GM19035 (cell line): Measurements from ENCODE around the gene PDE7B.

ENCODE experiments used
- ATAC-seq: cut with Tn5 transposase; IDR thresholded peaks from one replicate; pipeline ENCODE4 v1.9.1; 2021; ENCODE audit not compliant: unreplicated experiment

PDE7B gene

GRCh38 chr6:136063096-136063495 is 211.6 kb downstream of the PDE7B start:
- no peak for ATAC-seq

- ATAC-seq = no peak
Observed at GRCh38 chr6:136066005-136066404, 214.5 kb downstream of the PDE7B start.

DNA sequence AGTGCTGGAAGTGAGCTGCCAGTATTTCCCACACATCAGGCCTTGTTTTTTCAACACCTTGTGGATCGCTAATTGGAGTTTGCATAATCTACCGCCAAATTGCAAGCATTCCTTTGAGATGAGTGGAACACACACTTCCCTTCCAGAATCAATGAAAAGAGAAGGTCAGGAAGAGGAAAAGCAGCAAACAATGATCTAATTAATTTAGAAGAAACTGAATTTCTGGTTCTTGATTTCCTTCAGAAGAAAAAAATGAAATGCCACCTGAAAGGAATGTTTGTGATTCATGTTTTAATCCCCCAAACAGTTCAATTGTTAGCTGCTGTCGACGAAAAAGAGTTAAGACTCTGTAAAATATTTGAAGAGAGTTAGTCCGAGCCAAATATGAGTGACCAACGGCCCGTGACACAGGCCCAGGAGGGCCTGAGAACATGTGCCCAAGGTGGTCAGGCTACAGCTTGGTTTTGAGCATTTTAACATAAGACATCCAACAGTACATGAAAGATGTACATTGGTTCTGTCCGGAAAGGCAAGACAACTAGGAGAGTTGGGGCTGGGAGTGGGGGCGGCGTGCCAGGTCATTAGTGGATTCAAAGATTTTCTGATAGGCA is 216.3 kb downstream of the PDE7B start:
- no peak for ATAC-seq

GRCh38 chr6:136069119-136069518 is 217.6 kb downstream of the PDE7B start:
- no peak for ATAC-seq

- no peak for ATAC-seq
Observed at GRCh38 chr6:136070815-136071214, 219.3 kb downstream of the PDE7B start.

DNA sequence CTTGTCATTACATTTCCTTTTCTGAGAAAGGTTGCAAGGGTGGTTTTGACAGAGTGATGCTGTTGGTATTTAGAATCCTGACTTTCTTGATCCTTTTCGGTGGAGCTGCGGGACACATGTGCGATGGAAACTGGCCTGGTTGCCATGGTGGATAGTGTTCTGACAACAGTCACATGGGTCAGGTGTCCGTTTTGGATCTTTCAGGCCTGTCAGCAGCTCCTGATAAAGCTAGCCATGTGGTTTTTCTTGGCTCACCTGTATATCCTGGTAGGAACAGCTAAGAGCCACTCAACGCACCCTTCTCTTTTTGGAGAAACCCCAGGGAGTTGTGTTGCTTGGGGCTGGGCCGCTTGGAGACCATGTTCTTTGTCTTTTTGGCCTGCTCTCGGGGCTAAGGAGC is 221.2 kb downstream of the PDE7B start:
- ATAC-seq = no peak

DNA sequence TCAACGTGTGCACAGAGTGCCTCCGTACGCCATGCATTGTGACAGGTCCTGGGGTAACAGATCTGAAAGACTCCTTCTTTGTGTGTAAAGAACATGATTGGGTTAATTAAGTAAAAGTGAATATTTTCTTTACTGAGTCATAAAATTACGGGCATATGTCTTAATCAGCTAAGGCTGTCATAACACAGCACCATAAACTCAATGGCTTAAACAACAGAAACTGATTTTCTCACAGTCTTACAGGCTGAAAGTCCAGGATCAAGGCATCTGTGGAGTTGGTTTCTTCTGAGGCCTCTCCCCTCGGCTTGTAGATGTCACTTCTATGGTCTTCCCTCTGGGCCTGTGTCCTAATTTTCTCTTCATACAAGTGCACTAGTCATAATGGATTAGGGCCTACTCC is 221.7 kb downstream of the PDE7B start:
- no peak for ATAC-seq

- no peak for ATAC-seq
Observed at GRCh38 chr6:136076496-136076895, 225.0 kb downstream of the PDE7B start.

DNA sequence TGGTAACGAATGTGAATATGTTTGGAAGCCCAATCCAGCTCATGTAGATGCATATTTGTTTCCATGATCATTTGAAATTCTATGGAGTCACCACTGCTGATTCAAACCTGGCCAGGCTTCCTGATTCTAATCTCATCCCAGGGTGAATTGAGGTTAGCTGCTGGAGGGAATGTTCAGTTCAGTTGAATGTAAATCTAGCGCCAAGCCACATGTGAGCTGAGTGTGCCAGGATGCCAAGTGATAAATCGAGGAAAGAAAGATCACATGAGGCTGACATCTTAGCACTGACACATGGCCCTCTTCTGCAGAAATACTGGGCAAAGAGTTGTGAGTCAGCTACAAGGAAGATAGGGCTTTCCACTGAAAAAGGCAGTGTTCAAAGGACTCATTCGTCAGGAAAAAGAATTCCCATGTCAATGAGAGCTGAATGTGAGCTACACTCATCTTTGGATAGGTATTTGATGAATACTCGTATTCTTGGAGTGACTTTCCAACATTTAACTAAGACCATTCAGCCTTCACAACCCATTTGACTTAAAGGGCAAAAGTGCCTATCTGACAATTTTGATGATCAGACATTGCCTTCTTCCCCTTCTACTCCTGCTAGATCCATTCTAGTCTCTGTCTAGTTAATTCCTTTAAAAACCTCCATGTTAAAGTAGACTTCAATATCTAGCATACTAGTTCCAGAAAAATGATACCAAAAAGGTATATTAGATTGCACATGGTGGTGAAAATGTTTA is 226.5 kb downstream of the PDE7B start:
- no peak for ATAC-seq

GRCh38 chr6:136079701-136080565 is 228.4 kb downstream of the PDE7B start:
- no peak for ATAC-seq

- ATAC-seq = no peak
Observed at GRCh38 chr6:136083540-136083939, 232.0 kb downstream of the PDE7B start.

GRCh38 chr6:136084403-136084802 is 232.9 kb downstream of the PDE7B start:
- no peak for ATAC-seq

- no peak for ATAC-seq
Observed at GRCh38 chr6:136085370-136086115, 234.0 kb downstream of the PDE7B start.

- no peak for ATAC-seq
Observed at GRCh38 chr6:136086686-136087085, 235.2 kb downstream of the PDE7B start.

GRCh38 chr6:136087986-136088385 is 236.5 kb downstream of the PDE7B start:
- ATAC-seq = no peak

DNA sequence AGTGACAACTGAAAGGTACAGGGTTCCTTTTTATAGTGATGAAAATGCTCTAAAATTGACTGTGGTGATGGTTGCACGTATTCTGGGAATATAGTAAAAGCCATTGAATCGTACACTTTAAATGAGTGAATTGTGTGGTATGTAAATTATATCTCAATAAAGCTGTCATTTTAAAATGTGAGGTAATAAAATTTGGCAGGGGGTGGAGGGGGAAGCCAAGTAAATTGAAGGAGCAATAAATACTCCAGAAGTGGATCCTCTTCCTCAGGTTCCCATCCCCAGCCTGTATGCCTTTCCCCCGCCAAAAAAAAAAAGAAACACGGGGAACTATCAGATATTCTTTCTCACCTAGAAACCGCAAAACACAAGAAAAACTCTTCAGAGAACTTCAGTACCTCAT is 237.2 kb downstream of the PDE7B start:
- no peak for ATAC-seq

GRCh38 chr6:136089876-136090275 is 238.4 kb downstream of the PDE7B start:
- no peak for ATAC-seq

DNA sequence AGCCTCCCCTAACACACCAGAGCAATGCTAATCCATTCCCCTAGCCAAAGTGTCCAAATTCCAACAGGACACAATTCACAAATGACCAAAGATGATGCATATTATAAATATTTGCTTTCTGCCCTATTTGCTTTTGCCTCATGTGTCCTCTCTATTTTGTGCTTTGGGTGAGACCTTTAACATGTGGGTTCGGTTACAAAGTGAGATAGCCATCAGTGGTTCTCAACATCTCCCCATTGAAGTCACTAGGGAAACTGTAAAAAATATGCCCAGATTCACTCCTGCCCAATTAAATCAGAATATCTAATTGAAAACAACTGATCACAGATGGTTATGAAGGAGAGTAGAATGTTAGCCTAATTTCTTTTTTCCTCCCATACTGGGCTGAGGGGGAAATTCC is 239.4 kb downstream of the PDE7B start:
- no peak for ATAC-seq

DNA sequence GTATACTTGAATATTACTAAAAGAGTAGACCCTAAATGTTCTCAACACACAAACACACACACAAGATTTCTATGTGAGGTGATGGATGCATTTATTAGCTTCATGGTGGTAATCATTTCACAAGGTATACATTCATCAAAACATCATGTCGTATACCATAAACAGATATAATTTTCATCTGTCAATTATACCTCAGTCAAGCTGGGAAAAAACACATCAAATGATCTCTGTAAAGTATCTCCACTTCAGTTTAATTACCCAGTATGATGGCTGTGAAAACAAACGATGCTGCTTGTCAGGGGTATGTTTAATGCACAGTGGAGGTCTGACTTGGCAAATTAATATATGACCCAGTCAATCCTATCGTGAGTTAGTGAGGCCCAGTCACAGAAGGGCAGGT is 241.4 kb downstream of the PDE7B start:
- ATAC-seq = no peak

GRCh38 chr6:136093835-136094234 is 242.3 kb downstream of the PDE7B start:
- no peak for ATAC-seq

DNA sequence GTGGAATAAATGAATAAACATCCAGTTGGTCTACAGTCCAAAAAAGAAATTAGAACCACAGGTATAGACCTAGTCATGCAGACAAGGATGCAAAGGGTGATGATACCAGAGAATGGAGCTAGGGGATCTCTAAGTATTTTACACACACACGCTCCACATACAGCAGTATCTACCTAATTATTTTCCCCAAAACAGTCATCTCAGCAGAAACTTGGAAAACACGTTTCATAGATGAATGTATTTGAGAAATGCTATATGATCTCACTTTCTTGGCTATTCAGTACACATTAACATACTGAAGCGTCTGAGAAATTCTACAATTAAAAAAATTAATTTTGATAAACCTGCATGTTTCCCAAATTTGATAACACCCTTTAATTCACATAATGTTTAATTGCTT is 243.3 kb downstream of the PDE7B start:
- no peak for ATAC-seq
